GM12878 (cell line): ENCODE results near the gene KIF6. TPM values are rescaled to one million over a fixed set of nuclear protein-coding genes. Genes with fewer than 3 reads are reported as not detected.

Experiments used
- ATAC-seq: fragments of 200-7000 bp; cut with Tn5 transposase; 3 replicates; pipeline ENCODE4 v1.9.1; 2020; ENCODE audit warnings: mild to moderate bottlenecking, moderate library complexity
- BruUV-seq: library from RNA; stranded (reverse); fragments of 400-500 nt; replicated peaks from 2 replicates; lab custom pipeline; 2021; lab: Mats Ljungman, UMichigan
- CTCF ChIA-PET: fragments of 300-600 bp; sonication (Branson Sonifier 250); formaldehyde crosslinking; extraction: SDS; loops from one replicate; lab custom pipeline; 2021; ENCODE audit warnings: inconsistent platforms; lab: Yijun Ruan, JAX
- POLR2A ChIA-PET: fragments of 350-600 bp; formaldehyde crosslinking; extraction: SDS; loops from one replicate; lab custom pipeline; 2021; ENCODE audit warnings: inconsistent platforms; lab: Charles Lee
- RAD21 ChIA-PET: fragments of 300-600 bp; sonication (Branson Sonifier 250); formaldehyde crosslinking; loops from one replicate; lab custom pipeline; 2023; ENCODE audit warnings: antibody characterized with exemption; ENCODE audit not compliant: unreplicated experiment; lab: Charles Lee
- SMC1A ChIA-PET: fragments of 300-600 bp; sonication (Branson Sonifier 250); formaldehyde crosslinking; loops from one replicate; lab custom pipeline; 2023; ENCODE audit not compliant: unreplicated experiment, uncharacterized antibody; lab: Charles Lee
- DNase-seq: peaks from one replicate; pipeline ENCODE4 v3.0.0-alpha.2; 2011; ENCODE audit warnings: low read depth, low spot score
- FAIRE-seq: peaks from 3 replicates; lab custom pipeline; 2011; peaks lifted over from hg19 to GRCh38; lab: Jason Lieb, UNC
- H2AFZ ChIP-seq: 2 replicates; pipeline ENCODE4 v1.6.0; 2011; ENCODE audit warnings: low read depth, low read length, control low read depth; ENCODE audit not compliant: control insufficient read depth
- H3K27ac ChIP-seq: 2 replicates; pipeline ENCODE4 v1.5.1; 2011; ENCODE audit warnings: control low read depth; ENCODE audit not compliant: control insufficient read depth, insufficient read depth
- H3K27me3 ChIP-seq, 2 experiments: replicated peaks in 1 of 2; 2 replicates each; pipeline versions ENCODE4 v1.6.0 to v1.6.1; 2011; ENCODE audit warnings: low read length in 1 of 2; ENCODE audit not compliant: control insufficient read depth in 2 of 2, insufficient read depth in 2 of 2
- H3K36me3 ChIP-seq, 2 experiments: 2 replicates each; pipeline ENCODE4 v1.5.1; 2011; ENCODE audit warnings: low read length in 1 of 2; ENCODE audit not compliant: control insufficient read depth in 2 of 2, insufficient read depth in 2 of 2
- H3K4me1 ChIP-seq: 2 replicates; pipeline ENCODE4 v1.6.1; 2011; ENCODE audit warnings: mild to moderate bottlenecking, low read length, moderate library complexity, mixed read lengths; ENCODE audit not compliant: control insufficient read depth, insufficient read depth
- H3K4me2 ChIP-seq: 2 replicates; pipeline ENCODE4 v1.6.0; 2011; ENCODE audit warnings: control low read depth; ENCODE audit not compliant: control insufficient read depth, insufficient read depth
- H3K4me3 ChIP-seq: fragments of 200-600 bp; sonication (generic); 2 replicates; pipeline ENCODE4 v1.5.1; 2016
- H3K79me2 ChIP-seq: 2 replicates; pipeline ENCODE4 v1.6.0; 2011; ENCODE audit warnings: low read length; ENCODE audit not compliant: control insufficient read depth, insufficient read depth
- H3K9ac ChIP-seq: 2 replicates; pipeline ENCODE4 v1.8.0; 2011; ENCODE audit warnings: low read length, control low read depth, mixed read lengths; ENCODE audit not compliant: control insufficient read depth, insufficient read depth
- H3K9me3 ChIP-seq: replicated peaks from 3 replicates; pipeline ENCODE4 v1.5.1; 2011; ENCODE audit warnings: mild to moderate bottlenecking, low read length; ENCODE audit not compliant: control insufficient read depth, insufficient read depth
- H4K20me1 ChIP-seq: 2 replicates; pipeline ENCODE4 v1.6.0; 2011; ENCODE audit not compliant: control insufficient read depth, insufficient read depth
- CEBPB ChIP-seq, 2 experiments: fragments of 150-350 bp in 1 of 2; IDR thresholded peaks; 2 replicates each; pipeline ENCODE4 v1.6.1; 2012 to 2014; ENCODE audit warnings: low read depth in 2 of 2, low read length in 2 of 2, borderline replicate concordance in 1 of 2, inconsistent platforms in 1 of 2
- IKZF2 ChIP-seq, 2 experiments: fragments of 450-650 bp; IDR thresholded peaks; 2 replicates each; pipeline ENCODE4 v1.6.1; 2017; ENCODE audit warnings: mild to moderate bottlenecking in 2 of 2, moderate library complexity in 2 of 2
- IRF4 ChIP-seq: IDR thresholded peaks from 2 replicates; pipeline ENCODE4 v1.6.1; 2011; ENCODE audit warnings: low read depth, low read length
- POLR2AphosphoS2 ChIP-seq: IDR thresholded peaks from 2 replicates; pipeline ENCODE4 v1.6.1; 2011; ENCODE audit warnings: low read depth, mild to moderate bottlenecking, low read length, improper control_type of control experiment, moderate library complexity
- WGBS: methylation state at CpG from one replicate; pipeline ENCODE4 v1.1.6; 2016; ENCODE audit warnings: low lambda C conversion rate; ENCODE audit not compliant: insufficient replicate concordance, insufficient coverage; ENCODE audit errors: missing lambda C conversion rate; 5-methylcytosine and 5-hydroxymethylcytosine counted together
- in situ Hi-C: fragments of 300-500 bp; cut with MboI; formaldehyde crosslinking; loops from 9 replicates; pipeline ENCODE4 v1.14.3; 2018; ENCODE audit warnings: mixed read lengths
- intact Hi-C: fragments of 100-400 bp; cut with micrococcal nuclease; formaldehyde crosslinking; loops from one replicate; pipeline ENCODE4 v1.14.2; 2022; ENCODE audit not compliant: unreplicated experiment
- polyA plus RNA-seq, 11 experiments: library from polyadenylated mRNA; depleted of rRNA in 4 of 11; unstranded in 6 of 11; stranded (reverse) in 5 of 11; fragments of >200 nt; fragmentation: Nextera tagmentation in 4 of 11; fragmentation: Illumina TruSeq in 1 of 11; extraction: Ambion mirVana in 4 of 11; extraction: Trizol in 1 of 11; gene quantifications; 1 replicate in 1 of 11; 2 replicates in 10 of 11; pipeline versions ENCODE4 v1.2.1 to v1.2.3, GENCODE V29; 2011 to 2016; ENCODE audit warnings: inconsistent platforms in 2 of 11, missing spikeins in 2 of 11, low read depth in 1 of 11
- total RNA-seq, 4 experiments: library from RNA; depleted of rRNA in 3 of 4; stranded (reverse); fragments of >200 nt in 3 of 4; fragmentation: Illumina TruSeq in 1 of 4; extraction: Trizol in 1 of 4; gene quantifications; 2 replicates each; pipeline versions ENCODE4 v1.2.1 to v1.2.3, GENCODE V29; 2013 to 2021

Gene KIF6
- total and polyA plus RNA-seq, 10 of the 15 experiments (the other 5 are each of a cell fraction or from before 2014, with no cell fraction given), result 0.09 to 1.0 (median 0.28) TPM

DNA sequence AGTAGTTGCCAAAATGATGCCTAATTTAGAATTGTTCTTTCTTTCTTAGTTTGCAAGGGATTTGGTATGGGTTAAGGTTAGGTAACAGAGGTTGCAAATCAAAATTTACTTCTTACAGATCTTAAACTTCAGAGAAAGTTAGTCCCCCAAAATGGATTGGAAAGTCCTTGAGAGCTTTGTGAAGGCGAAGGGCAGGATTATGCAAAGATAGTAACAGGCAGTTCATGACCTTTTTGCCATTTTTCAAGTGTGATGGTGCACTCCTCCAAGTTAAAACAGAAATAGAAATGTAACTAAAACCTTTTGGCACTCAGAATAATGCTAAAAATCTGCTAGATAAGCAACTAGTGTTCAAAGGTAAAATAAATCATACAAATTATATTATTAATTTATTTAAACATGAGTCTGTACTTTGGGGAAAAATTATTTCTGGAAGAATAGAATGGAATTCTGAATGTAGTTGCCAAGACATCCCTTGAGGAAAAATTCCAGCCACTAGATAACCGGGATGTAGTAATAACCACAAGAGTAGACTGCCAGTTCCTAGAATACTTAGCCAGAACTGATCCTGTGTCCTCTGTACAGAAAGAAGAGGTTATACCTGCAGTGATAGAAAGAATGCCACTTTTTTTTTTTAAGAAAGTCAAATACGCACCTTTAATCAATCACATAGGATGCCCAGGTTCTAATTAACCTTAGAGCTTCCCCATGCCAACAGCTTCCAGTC, 35.2 kb upstream of the KIF6 start:
- Histone ChIP-seq H3K4me2 (no peak overlapping the region), H3K36me3 (no peaks in the 10 kb centered on the region), H2AFZ (no peak overlapping the region), H3K79me2 (no peaks in the 10 kb centered on the region), H4K20me1 (no peaks in the 10 kb centered on the region), H3K9ac (no peak overlapping the region), H3K4me3 (no peak overlapping the region), H3K9me3 (no peaks in the 10 kb centered on the region; the same call in 2 of the 3 replicates), H3K27ac (no peak overlapping the region), H3K4me1 (no peaks in the 10 kb centered on the region), H3K27me3 (no peaks in the 10 kb centered on the region)
- SMC1A ChIA-PET, result interaction anchor here (0.6 to 1.3 kb wide), 2 partner anchors 54 to 110 kb away, joined by 3 read pairs; no protein-coding TSS in a partner anchor
- FAIRE-seq, result no peak
- intact Hi-C loops (no loop called here), in situ Hi-C loops (no loop called here)
- RAD21 ChIA-PET, result interaction anchor here (0.9 kb wide), 1 partner anchor 150 kb away, joined by 3 read pairs; no protein-coding TSS in a partner anchor
- DNase-seq, result no peak
- CTCF ChIA-PET, result interaction anchor here (0.6 kb wide), 1 partner anchor 381 kb away, joined by 3 read pairs; no protein-coding TSS in a partner anchor
- 26% methylated on average over 3 of the region's 3 CpGs for WGBS
- TF ChIP-seq IKZF2 (IDR thresholded peaks at IDR 0.05), result no peak
- TF ChIP-seq POLR2AphosphoS2, result no peak
- TF ChIP-seq IRF4, result no peak
- no peak for TF ChIP-seq CEBPB (IDR thresholded peaks at IDR 0.05; ENCODE audit: borderline replicate concordance in 1 of 2, low read depth in 2 of 2, low read length in 2 of 2)
- BruUV-seq, result no TSS peak
- no peak for ATAC-seq
- POLR2A ChIA-PET, result no interaction called here
